KBM-7 (cell line): ENCODE results near the gene ADIPOQ.
"Not testable (repeated sequence)": the region's sequence is repeated elsewhere in the genome, so short reads cannot be mapped to it uniquely, and the experiment has no call there.

ENCODE experiments used
- DNase-seq: peaks from one replicate; pipeline ENCODE4 v3.0.0-alpha.2; 2015
- in situ Hi-C: fragments of 300-500 bp; cut with MboI; formaldehyde crosslinking; loops from 2 replicates; pipeline ENCODE4 v1.14.3; 2020; ENCODE audit warnings: low sequenced_read_pairs, low pct_unique_long_range_greater_than_20kb, mixed read lengths

Gene ADIPOQ

DNA sequence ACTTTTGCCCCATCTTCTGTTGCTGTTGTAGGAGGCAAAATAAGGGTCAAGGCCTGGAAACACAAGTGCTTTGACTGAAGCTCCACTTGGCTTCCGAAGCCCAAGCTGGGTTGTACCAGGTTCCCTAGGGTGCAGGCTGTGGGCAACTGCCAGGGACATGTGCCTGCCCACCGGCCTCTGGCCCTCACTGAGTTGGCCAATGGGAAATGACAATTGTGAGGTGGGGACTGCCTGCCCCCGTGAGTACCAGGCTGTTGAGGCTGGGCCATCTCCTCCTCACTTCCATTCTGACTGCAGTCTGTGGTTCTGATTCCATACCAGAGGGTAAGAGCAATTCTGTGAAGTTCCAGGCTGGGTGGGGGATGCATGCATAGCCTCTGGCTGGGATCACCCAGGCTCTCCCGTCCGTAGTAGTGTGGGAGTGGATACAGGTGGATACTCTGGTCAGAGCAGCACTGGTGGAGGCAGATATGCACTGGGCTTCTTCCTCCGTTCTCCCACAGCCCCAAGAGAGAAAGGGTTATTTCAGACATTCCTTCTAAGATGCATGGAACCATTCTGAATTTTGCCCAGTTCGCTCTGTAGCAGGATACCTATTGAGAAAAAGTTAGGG lies at the start of gene ADIPOQ:
Gene ADIPOQ (plus strand): TSS at position 285 of the 613 bp plus-strand sequence. CDS start 10,349 bp downstream, outside the sequence.
- in situ Hi-C loops = loop anchor here (25.0 kb wide), 1 partner anchor 295 kb away; the partner anchor contains the start of gene RPL39L
- DNase-seq = no peak

GRCh38 chr3:186798239-186798874 lies 44.2 kb upstream of the ADIPOQ start:
- no peak for DNase-seq
- in situ Hi-C loops = no loop called here

DNA sequence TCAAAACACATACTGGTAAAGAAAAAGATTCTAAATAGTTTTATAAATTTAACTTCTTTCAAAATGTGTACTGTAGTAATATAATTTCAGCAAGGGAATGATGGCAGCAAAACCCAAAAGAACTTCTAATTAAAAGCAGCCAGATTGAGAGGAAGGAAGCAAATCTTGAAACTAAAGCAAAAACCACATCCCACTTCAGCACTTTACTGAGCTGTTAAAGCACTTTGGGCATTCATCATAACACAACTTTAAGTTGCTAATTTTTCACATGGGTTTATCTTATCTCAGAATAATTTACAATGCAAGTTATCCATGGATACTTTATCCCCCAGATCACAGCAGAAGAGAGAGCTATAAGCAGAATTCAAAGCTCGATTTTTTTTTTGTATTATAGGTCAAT lies 42.2 kb upstream of the ADIPOQ start:
- DNase-seq = no peak
- in situ Hi-C loops = no loop called here

- in situ Hi-C loops = no loop called here
- DNase-seq = no peak
Measured at GRCh38 chr3:186802701-186803100, 39.8 kb upstream of the ADIPOQ start.

- DNase-seq, in situ Hi-C loops: not testable (repeated sequence)
Measured at GRCh38 chr3:186803447-186803846, 39.1 kb upstream of the ADIPOQ start.

DNA sequence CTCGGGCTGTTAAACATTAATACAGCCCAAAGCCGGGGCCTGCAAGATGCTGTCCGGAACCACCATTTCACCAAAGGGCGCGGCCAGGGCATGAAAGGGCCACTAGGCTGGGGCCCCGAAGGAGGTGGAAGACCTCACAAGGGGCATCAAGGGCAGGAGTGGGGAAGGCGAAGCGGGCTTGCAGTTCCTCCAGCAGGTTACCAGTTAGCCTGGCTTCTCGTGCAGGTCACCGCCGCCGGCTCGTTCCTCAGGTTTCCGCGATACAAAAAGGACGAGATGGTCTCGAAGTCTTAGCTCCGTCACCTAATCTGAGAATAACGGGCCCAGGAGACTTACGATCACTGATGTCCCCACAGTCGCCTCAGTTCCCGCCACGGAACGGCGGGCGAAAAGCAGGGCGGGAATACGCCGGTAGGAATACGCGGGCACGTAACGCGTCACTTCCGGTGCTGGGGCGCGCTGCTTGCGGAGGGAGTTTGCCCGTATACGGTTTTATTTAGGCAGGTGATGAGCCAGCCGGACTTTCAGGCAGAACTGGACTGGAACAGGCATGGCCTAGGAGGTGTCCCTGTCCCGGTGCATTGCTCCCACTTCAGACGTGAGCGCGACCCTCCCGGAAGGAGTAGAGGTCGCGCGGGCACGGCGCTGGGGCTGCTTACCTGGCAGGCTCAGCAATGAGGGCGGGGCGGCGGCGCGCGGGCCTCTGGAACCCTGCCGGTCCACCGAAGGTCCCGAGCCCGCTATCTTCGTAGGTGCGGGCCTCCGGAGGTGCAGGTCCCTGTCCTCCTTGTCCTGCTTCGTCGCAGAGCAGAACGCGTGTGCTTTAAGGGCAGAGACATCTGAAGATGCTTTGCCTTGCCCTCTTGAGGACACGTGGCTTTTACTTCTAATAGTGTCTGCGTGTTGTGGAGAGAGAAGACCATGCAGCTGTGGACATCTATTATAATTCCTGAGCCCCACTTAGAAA lies 36.1 kb upstream of the ADIPOQ start, which contains the start of gene RFC4:
Gene RFC4 (minus strand): TSS at position 394 of the 967 bp plus-strand sequence. CDS start 1,769 bp downstream, outside the sequence.
- in situ Hi-C loops = no loop called here
- DNase-seq = peak; percentile 89

- in situ Hi-C loops = no loop called here
Measured at GRCh38 chr3:186807231-186807630, 35.3 kb upstream of the ADIPOQ start.

DNA sequence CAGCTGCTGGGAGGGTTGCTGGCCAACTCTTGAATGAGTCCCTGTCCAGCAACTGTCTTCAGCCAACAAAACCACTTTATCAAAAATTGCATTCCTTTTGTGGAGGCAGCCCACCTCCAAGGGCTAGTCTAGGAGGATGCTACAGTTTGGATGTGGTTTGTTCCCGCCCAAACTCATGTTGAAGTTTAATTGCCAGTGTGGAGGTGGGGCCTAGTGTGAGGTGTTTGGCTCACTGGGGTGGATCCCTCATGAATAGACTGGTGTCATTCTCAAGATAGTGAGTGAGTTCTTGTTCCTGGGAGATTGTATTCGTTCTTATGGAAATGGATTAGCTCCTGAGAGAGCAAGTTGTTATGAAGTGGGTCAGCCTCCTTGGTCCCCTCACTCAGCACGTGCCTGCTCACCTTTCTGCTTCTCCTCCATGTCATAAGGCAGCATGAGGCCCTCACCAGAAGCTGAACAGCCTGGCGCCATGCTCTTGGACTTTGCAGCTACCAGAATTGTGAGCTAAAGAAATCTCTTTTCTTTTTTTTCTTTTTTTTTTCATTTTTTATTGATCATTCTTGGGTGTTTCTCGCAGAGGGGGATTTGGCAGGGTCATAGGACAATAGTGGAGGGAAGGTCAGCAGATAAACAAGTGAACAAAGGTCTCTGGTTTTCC lies 32.0 kb upstream of the ADIPOQ start:
- in situ Hi-C loops = no loop called here
- DNase-seq = no peak

More at GRCh38 chr3:186807231-186807630, 35.3 kb upstream of the ADIPOQ start:
- peak; percentile 61 for DNase-seq

DNA sequence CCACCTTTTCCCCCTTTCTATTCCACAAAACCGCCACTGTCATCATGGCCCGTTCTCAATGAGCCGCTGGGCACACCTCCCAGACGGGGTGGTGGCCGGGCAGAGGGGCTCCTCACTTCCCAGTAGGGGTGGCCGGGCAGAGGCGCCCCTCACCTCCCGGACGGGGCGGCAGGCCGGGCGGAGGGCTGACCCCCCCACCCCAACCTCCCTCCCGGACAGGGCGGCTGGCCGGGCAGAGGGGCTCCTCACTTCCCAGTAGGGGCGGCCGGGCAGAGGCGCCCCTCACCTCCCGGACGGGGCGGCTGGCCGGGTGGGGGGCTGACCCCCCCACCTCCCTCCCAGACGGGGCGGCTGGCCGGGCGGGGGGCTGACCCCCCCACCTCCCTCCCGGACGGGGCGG lies 31.2 kb upstream of the ADIPOQ start:
- in situ Hi-C loops, DNase-seq: not testable (repeated sequence)

DNA sequence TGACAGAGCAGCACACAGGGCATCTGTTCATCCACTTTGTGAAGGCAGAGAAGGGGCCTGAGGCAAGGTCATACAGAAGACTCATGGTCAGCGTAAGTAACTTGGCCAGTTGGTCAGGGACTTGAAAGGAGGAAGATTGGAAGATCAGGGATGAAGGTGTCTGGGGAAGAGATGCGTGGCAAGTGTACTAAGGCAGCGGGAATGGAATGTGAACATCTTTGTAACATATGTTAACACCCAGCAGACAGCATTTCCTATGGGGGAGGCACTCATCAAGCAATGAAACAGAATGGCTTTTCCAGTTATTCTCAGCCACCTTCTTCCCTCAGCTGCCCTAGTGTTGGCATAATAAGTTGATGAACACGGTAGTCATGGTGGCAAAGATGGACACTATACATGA lies 28.4 kb upstream of the ADIPOQ start:
- no peak for DNase-seq
- in situ Hi-C loops = no loop called here

DNA sequence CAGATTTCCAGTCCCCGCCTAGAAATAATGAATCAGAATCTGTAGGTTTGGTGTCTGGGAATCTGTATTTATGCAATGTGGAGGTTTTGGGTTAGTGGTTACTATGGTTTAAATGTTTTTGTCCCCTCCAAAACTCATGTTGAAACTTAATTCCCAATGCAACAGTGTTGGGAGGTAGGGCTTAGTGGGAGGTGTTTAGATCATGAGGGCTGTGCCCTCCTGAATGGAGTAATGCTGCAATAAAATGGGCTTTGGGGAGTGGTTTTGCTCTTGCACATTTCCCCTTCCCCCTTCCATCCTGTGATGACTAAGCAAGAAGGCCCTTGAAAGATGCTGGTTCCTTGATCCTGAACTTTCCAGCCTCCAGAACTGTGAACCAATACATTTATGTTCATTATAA lies 27.1 kb upstream of the ADIPOQ start:
- peak; percentile 84 for DNase-seq
- in situ Hi-C loops = no loop called here

DNA sequence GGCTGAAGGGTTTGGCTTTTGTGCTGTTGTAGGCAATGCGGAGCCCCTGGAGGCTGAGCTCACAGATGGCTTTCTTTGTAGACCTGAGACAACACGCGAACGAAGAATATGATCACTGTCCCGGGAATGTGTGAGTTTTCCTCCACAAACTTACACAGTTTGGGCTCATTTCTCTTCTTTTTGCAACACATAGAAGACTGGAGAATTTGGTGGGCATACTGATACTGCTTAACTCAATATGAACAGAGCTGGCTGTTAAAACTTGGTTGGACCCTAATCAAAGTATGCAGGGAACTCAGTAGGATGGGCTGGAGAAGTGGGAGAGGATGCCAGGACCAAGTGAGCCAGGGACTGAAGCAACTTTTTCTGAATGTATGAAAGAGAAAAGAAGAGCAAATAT lies 24.0 kb upstream of the ADIPOQ start:
- in situ Hi-C loops = no loop called here
- DNase-seq = no peak

DNA sequence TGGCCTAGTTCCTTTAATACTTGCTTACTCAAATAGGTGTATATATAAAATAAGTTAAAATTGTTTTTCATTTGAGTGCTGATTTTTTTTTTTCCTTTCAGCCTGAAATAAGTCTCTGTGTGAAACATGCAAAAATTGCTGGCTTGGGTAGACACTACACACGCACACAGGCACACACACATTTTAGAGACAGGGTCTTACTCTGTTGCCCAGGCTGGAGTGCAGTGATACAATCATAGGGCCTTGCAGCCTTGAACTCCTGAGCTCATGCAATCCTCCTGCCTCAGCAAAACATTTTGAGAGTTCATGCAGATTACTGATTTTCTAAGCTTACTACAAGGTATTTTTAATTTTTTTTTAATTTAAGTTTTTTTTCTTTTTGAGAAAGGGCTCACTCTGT lies 23.6 kb upstream of the ADIPOQ start:
- no peak for DNase-seq
- in situ Hi-C loops = no loop called here

DNA sequence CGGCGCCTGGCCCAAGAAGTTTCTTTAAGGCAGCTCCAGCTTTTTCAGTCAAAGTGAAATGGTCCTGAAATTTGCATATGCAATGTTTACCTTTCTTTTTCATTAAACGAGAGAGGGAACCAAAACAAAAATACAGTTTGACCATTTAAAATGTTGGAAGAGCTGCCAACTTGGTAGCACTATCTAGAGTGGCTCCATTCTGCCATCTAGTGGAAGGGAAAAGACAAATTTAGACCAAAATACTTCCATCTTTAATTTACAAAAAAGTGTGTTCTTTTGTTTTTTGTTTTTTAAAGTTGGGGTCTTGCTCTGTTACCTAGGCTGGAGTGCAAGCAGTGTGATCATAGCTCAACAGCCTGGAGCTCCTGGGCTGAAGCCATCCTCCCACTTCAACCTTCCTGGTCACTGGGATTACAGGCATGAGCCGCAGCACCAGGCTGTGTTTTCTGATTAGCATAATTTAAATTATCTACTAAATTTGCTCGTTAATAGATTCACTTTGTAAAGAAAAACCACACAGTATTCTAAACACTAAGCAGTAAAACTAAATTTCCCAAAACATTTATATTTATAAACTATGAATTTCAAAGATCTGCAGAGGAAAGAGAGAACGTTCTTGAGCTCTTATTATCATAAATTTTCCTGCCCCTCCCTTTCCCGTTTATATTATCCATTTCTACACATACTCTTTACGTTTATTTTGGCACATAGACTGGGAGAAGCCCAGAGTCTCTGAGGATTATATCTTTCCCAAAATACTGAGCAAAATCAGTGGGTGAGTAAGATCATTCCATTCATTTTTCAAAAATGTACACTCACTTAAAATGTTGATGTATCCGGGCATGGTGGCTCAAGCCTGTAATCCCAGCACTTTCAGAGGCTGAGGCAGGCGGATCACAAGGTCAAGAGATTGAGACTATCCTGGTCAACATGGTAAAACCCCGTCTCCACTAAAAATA lies 20.8 kb upstream of the ADIPOQ start:
- DNase-seq = peak; percentile 51
- in situ Hi-C loops = no loop called here

GRCh38 chr3:186822388-186822759 lies 20.1 kb upstream of the ADIPOQ start:
- in situ Hi-C loops, DNase-seq: not testable (repeated sequence)

- DNase-seq = no peak
- in situ Hi-C loops = no loop called here
Measured at GRCh38 chr3:186823386-186823785, 19.1 kb upstream of the ADIPOQ start.

GRCh38 chr3:186824430-186825139 lies 17.9 kb upstream of the ADIPOQ start:
- in situ Hi-C loops = loop anchor here (25.0 kb wide), 1 partner anchor 313 kb away; the partner anchor contains the start of gene RPL39L
- DNase-seq = no peak
